ENCODE results near the gene CHRND. TPM values are rescaled to one million over a fixed set of nuclear protein-coding genes. Genes with fewer than 3 reads are reported as not detected.

CHRND gene
- total RNA-seq, 4 donors from 2014 or later: not detected

DNA sequence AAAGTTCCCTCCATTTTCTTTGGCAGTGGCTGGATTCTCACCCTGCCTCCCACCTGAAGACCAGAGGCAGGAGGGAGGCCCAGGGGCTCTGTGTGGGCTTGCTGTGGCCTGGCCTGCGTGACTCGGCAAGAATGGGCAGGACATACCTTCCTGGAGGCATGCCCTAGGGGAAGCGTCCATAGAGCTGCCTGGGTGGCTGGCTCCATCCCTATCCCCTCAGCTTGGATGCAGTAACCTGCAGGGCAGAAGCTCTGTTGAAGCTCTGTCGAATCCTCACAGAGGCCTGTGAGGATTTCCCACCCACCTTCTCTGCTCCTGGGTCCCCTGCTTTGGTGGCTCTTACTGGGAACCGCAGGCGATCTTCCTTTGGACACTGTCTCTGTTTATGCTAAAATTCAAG is 7.1 kb upstream of the CHRND start:
- Histone ChIP-seq H3K9me3 (no peaks in the 10 kb centered on the region), H3K4me1 (peaks cover 0 to 23% (median 8%) of the 10 kb centered on the region in 4 donors), H3K27ac (no peak overlapping the region), H3K27me3 (peaks cover 0 to 44% of the 10 kb centered on the region in 2 donors), H3K36me3 (no peaks in the 10 kb centered on the region), H3K4me3 (no peak overlapping the region)
- TF ChIP-seq EP300 (IDR thresholded peaks at IDR 0.05): no peak
- no peak for TF ChIP-seq POLR2A (IDR thresholded peaks at IDR 0.05)
- TF ChIP-seq, protein P1, sequence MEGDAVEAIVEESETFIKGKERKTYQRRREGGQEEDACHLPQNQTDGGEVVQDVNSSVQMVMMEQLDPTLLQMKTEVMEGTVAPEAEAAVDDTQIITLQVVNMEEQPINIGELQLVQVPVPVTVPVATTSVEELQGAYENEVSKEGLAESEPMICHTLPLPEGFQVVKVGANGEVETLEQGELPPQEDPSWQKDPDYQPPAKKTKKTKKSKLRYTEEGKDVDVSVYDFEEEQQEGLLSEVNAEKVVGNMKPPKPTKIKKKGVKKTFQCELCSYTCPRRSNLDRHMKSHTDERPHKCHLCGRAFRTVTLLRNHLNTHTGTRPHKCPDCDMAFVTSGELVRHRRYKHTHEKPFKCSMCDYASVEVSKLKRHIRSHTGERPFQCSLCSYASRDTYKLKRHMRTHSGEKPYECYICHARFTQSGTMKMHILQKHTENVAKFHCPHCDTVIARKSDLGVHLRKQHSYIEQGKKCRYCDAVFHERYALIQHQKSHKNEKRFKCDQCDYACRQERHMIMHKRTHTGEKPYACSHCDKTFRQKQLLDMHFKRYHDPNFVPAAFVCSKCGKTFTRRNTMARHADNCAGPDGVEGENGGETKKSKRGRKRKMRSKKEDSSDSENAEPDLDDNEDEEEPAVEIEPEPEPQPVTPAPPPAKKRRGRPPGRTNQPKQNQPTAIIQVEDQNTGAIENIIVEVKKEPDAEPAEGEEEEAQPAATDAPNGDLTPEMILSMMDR (IDR thresholded peaks at IDR 0.05): no peak
- no peak for DNase-seq (ENCODE audit: low spot score in 2 of 2)
- WGBS, 2 donors: 73 to 81% methylated on average over 5 to 6 of the region's 6 CpGs

DNA sequence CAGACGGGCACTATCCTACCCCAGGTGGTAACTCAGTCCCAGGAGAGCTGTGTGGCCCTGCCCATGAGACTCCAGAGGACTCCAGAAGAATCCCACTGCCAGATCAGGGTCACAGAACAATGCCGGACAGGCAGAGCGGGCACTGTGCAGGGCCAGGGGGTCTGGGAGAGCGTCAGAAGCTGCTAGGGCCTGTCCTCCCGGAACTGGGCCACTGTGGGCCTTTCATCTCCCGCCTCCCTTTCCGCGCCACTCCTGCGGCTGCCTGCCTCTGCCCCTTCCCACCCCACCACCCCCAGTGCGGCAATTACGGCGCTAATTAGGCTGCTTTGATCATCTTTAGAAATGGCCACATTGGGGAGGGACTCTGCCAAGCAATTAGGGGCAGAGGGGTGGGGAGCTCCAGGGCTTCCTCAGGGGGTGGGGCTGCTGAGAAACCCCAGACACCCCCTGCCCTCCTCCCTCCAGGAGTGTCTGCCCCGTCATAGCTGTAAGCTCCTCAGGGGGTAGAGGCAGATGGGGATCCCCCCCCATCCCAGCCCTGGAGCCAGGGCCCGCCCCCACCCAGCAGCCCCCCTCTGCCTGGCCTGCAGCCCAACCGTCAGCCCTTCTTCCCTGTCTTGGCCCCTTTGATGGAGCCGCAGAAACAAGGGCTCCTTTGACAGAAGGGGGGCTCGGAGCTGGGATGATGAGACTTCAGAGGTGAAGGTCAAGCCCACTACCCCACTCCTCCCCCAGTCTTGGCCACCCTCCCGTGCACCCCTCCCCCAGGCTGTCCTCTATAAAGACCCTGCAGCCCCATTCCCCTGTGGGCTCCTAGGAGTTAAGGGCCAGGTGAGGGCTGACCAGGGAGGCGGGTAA is 6.2 kb upstream of the CHRND start, which contains the start of gene PRSS56:
TSS of gene PRSS56 (plus strand) at position 808 of the 858 bp plus-strand sequence. CDS start 211 bp downstream, outside the sequence.
- TF ChIP-seq, protein P1 (IDR thresholded peaks at IDR 0.05): no peak
- TF ChIP-seq EP300 (IDR thresholded peaks at IDR 0.05) (no peak), POLR2A (IDR thresholded peaks at IDR 0.05) (no peak)
- H3K4me3 ChIP-seq: no peak within 1 kb of the TSS
- WGBS, 2 donors: 39 to 48% methylated on average over 17 to 18 of the region's 19 CpGs
- no peaks in the 10 kb centered on the region for H3K9me3 ChIP-seq
- H3K4me1 ChIP-seq: peaks cover 0 to 31% (median 10%) of the 10 kb centered on the region in 4 donors
- no peaks in the 10 kb centered on the region for H3K36me3 ChIP-seq
- H3K27ac ChIP-seq: no peak within 1 kb of the TSS
- H3K27me3 ChIP-seq: peaks cover 0 to 54% of the 10 kb centered on the region in 2 donors
- no peak for DNase-seq (ENCODE audit: low spot score in 2 of 2)

DNA sequence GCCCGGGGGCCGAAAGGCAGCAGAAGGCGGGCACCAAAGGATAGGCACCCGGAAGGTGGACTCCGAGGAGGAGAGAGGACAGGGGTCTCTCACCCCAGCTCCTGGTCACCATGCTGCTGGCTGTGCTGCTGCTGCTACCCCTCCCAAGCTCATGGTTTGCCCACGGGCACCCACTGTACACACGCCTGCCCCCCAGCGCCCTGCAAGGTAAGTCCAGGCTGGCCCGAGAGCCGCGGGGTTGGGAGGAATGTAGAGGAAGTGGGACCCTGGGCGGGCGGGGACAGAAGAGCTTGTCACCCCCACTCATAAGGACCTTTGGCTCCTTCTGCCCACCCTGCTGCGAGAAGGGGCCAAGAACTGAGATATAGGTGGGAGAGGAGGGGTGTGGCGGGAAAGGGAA is 5.5 kb upstream of the CHRND start:
- TF ChIP-seq, protein P1 (IDR thresholded peaks at IDR 0.05): no peak
- Histone ChIP-seq H3K27me3 (peaks cover 0 to 60% of the 10 kb centered on the region in 2 donors), H3K4me1 (peaks cover 0 to 36% (median 10%) of the 10 kb centered on the region in 4 donors), H3K27ac (no peak overlapping the region), H3K9me3 (no peaks in the 10 kb centered on the region), H3K4me3 (no peak overlapping the region), H3K36me3 (no peaks in the 10 kb centered on the region)
- DNase-seq (ENCODE audit: low spot score in 2 of 2): no peak
- 66 to 77% methylated on average over 15 of the region's 15 CpGs for WGBS, 2 donors

DNA sequence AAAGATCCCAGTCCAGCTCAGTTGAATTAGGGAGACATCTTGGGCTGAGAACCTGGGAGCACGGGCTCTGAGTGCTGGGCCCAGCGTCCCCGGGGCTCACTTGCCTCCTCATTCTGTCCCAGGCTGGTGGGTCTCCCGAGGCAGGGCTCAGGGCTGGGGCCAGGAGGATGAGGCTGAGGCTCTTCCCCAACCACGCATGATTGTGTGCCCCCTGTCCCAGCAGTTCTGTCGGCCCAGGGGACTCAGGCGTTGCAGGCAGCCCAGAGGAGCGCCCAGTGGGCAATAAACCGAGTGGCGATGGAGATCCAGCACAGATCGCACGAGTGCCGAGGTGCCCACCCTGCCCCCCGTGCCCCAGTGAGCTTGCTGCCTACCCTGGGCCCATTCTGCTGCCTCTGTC is 4.9 kb upstream of the CHRND start:
- WGBS, 2 donors: 89 to 90% methylated on average over 12 to 14 of the region's 14 CpGs

More for the DNA sequence above, 4.9 kb upstream of the CHRND start:
- no peak for TF ChIP-seq EP300 (IDR thresholded peaks at IDR 0.05)
- TF ChIP-seq, protein P1 (IDR thresholded peaks at IDR 0.05): no peak
- no peak for TF ChIP-seq POLR2A (IDR thresholded peaks at IDR 0.05)
- H3K4me1 ChIP-seq: peaks cover 0 to 40% (median 10%) of the 10 kb centered on the region in 4 donors
- H3K9me3 ChIP-seq: no peaks in the 10 kb centered on the region
- no peak overlapping the region for H3K4me3 ChIP-seq
- H3K36me3 ChIP-seq: no peaks in the 10 kb centered on the region
- peaks cover 0 to 66% of the 10 kb centered on the region in 2 donors for H3K27me3 ChIP-seq
- H3K27ac ChIP-seq: no peak overlapping the region
- DNase-seq (ENCODE audit: low spot score in 2 of 2): no peak
